ENCODE results near the gene KLHL14. TPM values are rescaled to one million over a fixed set of nuclear protein-coding genes. Genes with fewer than 3 reads are reported as not detected.
A peak's percentile ranks its signal among the peaks of the same experiment; 100 is the strongest.

KLHL14 gene
- total and polyA plus RNA-seq, 2 of the 13 experiments (the other 11 are each of a cell fraction or from before 2014, with no cell fraction given): 16.0 to 41.8 TPM

- TF ChIP-seq ZNF784 (CRISPR knock-in tag; IDR thresholded peaks at IDR 0.05; ENCODE audit: borderline replicate concordance): no peak
- no peak for TF ChIP-seq SNAPC5 (CRISPR knock-in tag; IDR thresholded peaks at IDR 0.05; ENCODE audit: borderline replicate concordance)
- no peak for TF ChIP-seq ATAD3A (CRISPR knock-in tag; IDR thresholded peaks at IDR 0.05)
- TF ChIP-seq MEIS1 (CRISPR knock-in tag; IDR thresholded peaks at IDR 0.05; ENCODE audit: borderline replicate concordance): no peak
- peak; percentile 53; the same call in 1 of the 2 replicates for TF ChIP-seq KLF6 (CRISPR knock-in tag; IDR thresholded peaks at IDR 0.05)
- no peak for TF ChIP-seq CEBPB (IDR thresholded peaks at IDR 0.05; ENCODE audit: borderline replicate concordance, low read depth, low read length)
- TF ChIP-seq GMEB1 (CRISPR knock-in tag; IDR thresholded peaks at IDR 0.05; ENCODE audit: borderline replicate concordance): peak; percentile 47; the same call in 1 of the 2 replicates
- no peak for TF ChIP-seq ZNF24 (IDR thresholded peaks at IDR 0.05)
- TF ChIP-seq IRF1 (CRISPR knock-in tag; IDR thresholded peaks at IDR 0.05; ENCODE audit: low read depth): no peak
- TF ChIP-seq RELA (CRISPR knock-in tag; IDR thresholded peaks at IDR 0.05): peak; percentile 64; the same call in 1 of the 2 replicates
- no peak for TF ChIP-seq ZNF350 (CRISPR knock-in tag; IDR thresholded peaks at IDR 0.05; ENCODE audit: borderline replicate concordance, low read depth)
- TF ChIP-seq BORCS8-MEF2B (CRISPR knock-in tag; IDR thresholded peaks at IDR 0.05): 0 out of 2 replicates have a peak, but pooled peaks have one; percentile 43
- 0 out of 2 replicates have a peak, but pooled peaks have one; percentile 64 for TF ChIP-seq HDAC1 (CRISPR knock-in tag; IDR thresholded peaks at IDR 0.05)
- TF ChIP-seq ERF (CRISPR knock-in tag; IDR thresholded peaks at IDR 0.05): 0 out of 2 replicates have a peak, but pooled peaks have one; percentile 38
- TF ChIP-seq ZBTB43 (CRISPR knock-in tag; conservative IDR thresholded peaks at IDR 0.05): peak; percentile 70
- TF ChIP-seq FOXK1 (CRISPR knock-in tag; IDR thresholded peaks at IDR 0.05; ENCODE audit: borderline replicate concordance, low read depth): peak; percentile 79; the same call in 1 of the 2 replicates
- no peak for TF ChIP-seq REL (CRISPR knock-in tag; conservative IDR thresholded peaks at IDR 0.05)
- TF ChIP-seq ATF4 (CRISPR knock-in tag; IDR thresholded peaks at IDR 0.05): no peak; a peak in 1 of 4 replicates
- TF ChIP-seq ATF3 (CRISPR knock-in tag; IDR thresholded peaks at IDR 0.05): peak; percentile 96
- TF ChIP-seq ZNF597 (CRISPR knock-in tag; IDR thresholded peaks at IDR 0.05): no peak
- no peak for TF ChIP-seq ZNF337 (CRISPR knock-in tag; IDR thresholded peaks at IDR 0.05; ENCODE audit: borderline replicate concordance, low read depth)
- peak; percentile 80; the same call in 1 of the 2 replicates for TF ChIP-seq KDM4B (CRISPR knock-in tag; IDR thresholded peaks at IDR 0.05)
- no peak for TF ChIP-seq ZNF703 (CRISPR knock-in tag; IDR thresholded peaks at IDR 0.05; ENCODE audit: borderline replicate concordance)
Measured at GRCh38 chr18:32803568-32803967, 30.7 kb upstream of the KLHL14 start (continued).

Data from HepG2 (cell line).